GM21390 (cell line): Measurements from ENCODE around the gene HDAC4.

Experiments
- ATAC-seq: cut with Tn5 transposase; IDR thresholded peaks from one replicate; pipeline ENCODE4 v1.9.1; 2021; ENCODE audit not compliant: unreplicated experiment

HDAC4 gene

GRCh38 chr2:239370876-239371725, 29.7 kb downstream of the HDAC4 start:
- ATAC-seq = no peak

GRCh38 chr2:239370403-239370802, 30.4 kb downstream of the HDAC4 start:
- no peak for ATAC-seq

GRCh38 chr2:239369631-239370161, 31.1 kb downstream of the HDAC4 start:
- ATAC-seq = peak; percentile 84

GRCh38 chr2:239368906-239369552, 31.8 kb downstream of the HDAC4 start:
- ATAC-seq = no peak

- ATAC-seq = no peak
Measured at GRCh38 chr2:239368321-239368720, 32.5 kb downstream of the HDAC4 start.

- ATAC-seq = no peak
Measured at GRCh38 chr2:239366740-239367139, 34.1 kb downstream of the HDAC4 start.

GRCh38 chr2:239365782-239366435, 34.9 kb downstream of the HDAC4 start:
- no peak for ATAC-seq

- ATAC-seq = no peak
Measured at GRCh38 chr2:239365071-239365781, 35.6 kb downstream of the HDAC4 start.

GRCh38 chr2:239363946-239364637, 36.7 kb downstream of the HDAC4 start:
- no peak for ATAC-seq

GRCh38 chr2:239362507-239362906, 38.3 kb downstream of the HDAC4 start:
- ATAC-seq = no peak

- no peak for ATAC-seq
Measured at GRCh38 chr2:239361311-239361642, 39.5 kb downstream of the HDAC4 start.

- no peak for ATAC-seq
Measured at GRCh38 chr2:239360421-239361310, 40.2 kb downstream of the HDAC4 start.

GRCh38 chr2:239360008-239360407, 40.8 kb downstream of the HDAC4 start:
- ATAC-seq = no peak

GRCh38 chr2:239359196-239359912, 41.5 kb downstream of the HDAC4 start:
- no peak for ATAC-seq

GRCh38 chr2:239358062-239358754, 42.6 kb downstream of the HDAC4 start:
- no peak for ATAC-seq

GRCh38 chr2:239355724-239356123, 45.1 kb downstream of the HDAC4 start:
- no peak for ATAC-seq

- ATAC-seq = no peak
Measured at GRCh38 chr2:239355139-239355538, 45.7 kb downstream of the HDAC4 start.

GRCh38 chr2:239354791-239355136, 46.1 kb downstream of the HDAC4 start:
- no peak for ATAC-seq
